Urothelium cell line (cell line): ENCODE measurements around the gene OSTN.
"Not testable (repeated sequence)": the region's sequence is repeated elsewhere in the genome, so short reads cannot be mapped to it uniquely, and the experiment has no call there.

Source experiments
- DNase-seq: peaks from one replicate; pipeline ENCODE4 v3.0.0; 2011; ENCODE audit warnings: low spot score, mixed read lengths
- FAIRE-seq: peaks from 2 replicates; lab custom pipeline; 2011; peaks lifted over from hg19 to GRCh38; lab: Jason Lieb, UNC

Gene OSTN, protein sequence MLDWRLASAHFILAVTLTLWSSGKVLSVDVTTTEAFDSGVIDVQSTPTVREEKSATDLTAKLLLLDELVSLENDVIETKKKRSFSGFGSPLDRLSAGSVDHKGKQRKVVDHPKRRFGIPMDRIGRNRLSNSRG

DNA sequence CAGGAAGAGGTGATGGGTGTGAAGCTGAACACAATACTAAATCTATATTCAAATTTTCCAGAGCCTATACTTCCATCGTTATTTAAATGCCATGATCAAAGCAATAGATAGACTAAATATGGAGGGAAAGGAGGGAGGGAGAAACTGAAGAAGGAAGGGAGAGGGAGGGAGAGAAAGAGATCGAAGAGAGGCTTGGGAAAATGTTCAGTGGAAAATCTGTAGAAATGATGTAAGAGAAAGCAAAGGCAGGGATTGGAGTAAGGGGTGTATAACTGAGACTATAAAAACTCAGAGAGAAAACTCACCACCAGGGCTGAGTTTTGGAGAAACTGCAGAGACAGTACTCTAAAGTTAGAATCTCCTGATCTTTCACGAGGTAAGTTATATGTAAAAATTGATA, at the start of gene OSTN:
TSS of gene OSTN (plus strand) at position 310 of the 400 bp plus-strand sequence. CDS start 13,292 bp downstream, outside the sequence.
- no peak for FAIRE-seq
- no peak for DNase-seq

DNA sequence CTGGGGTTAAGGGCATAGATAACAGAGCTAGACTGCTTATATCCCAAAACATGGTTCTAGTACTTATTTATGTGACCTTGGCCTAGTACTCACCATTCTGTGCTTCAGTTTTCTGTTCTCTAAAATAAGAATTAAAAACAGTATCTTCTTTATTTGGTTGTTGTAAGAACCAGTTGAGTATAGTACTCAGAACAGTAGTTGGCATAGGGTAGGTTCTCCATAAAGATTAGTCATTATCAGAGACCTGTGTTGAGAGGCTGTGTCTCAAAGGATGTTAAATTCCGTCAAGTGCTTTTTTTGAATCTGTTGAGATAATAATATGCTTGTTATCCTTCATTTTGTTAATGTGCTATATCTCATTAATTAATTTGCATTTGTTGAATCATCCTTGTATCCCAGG, 47.4 kb upstream of the OSTN start:
- DNase-seq = no peak
- FAIRE-seq = no peak

DNA sequence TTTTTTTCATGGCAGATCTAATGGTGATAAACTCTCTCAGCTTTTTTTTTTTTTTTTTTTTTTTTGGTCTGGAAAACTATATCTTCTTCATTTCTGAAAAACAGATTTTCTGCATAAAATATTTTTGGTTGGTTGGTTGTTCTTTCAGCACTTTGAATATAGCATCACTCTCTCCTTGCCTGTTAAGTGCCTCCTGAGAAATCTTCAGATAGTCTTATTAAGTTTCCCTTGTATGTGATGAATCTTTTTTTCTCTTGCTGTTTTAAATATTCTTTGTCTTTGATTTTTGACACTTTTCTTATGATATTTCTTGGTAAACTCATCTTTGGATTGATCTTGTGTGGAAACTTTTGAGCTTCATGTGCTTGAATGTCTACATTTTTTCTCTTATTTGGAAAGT, 44.2 kb upstream of the OSTN start:
- DNase-seq (no peak), FAIRE-seq (no peak)

DNA sequence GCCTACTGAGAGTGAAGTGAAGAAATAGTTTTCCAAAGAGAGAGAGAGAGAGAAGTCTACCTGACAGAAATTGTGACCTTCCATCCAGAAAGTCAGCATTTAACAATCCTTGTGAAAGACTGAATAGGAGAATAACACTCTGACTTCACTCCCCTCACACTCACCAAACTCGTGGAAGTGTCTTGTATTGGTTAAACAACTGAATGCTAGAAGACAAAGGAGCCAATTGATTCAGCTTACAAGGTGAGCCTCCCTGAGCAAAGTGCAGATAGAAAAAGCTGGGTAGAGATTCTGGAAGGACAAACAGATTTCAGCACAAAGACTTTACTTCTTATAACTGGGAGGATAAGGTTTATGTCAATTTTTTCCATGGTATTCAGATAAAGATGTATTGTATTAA, 40.8 kb upstream of the OSTN start:
- no peak for FAIRE-seq
- DNase-seq = no peak

DNA sequence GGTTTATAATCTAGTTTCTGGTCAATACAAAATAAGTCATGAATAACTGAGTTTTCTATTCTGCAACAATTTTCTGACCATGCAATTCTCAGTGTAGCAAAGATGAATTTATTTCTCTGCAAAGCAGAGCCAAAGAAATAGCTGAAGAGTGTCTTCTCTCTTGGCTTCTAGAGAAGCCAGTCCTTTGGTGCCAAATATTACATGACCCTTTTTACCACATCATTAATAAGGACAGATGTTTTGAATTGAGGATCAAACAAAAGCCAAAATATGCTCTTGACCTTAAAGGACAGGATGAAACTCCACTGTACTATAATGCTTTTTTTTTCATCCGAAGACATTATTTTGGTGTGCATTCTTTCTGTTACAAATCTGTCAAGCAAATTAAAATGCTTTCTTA, 40.2 kb upstream of the OSTN start:
- FAIRE-seq (no peak), DNase-seq (no peak)

DNA sequence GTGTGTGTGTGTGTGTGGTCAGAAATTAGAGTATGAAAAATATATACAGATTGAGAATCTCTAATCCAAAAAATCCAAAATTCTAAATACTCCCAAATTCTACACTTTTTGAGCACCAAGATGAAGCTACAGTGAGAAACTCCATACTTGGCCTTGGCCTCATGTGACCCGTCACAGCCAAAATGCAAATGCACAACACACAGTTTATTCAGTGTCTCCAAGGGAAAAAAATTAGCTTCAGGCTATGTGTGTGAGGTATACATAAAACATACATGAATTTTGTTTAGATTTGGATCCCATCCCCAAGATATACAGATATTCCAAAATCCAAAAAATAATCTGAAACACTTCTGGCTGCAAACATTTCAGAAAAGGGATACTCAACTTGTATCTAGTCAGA, 33.2 kb upstream of the OSTN start:
- FAIRE-seq = no peak
- DNase-seq = no peak

DNA sequence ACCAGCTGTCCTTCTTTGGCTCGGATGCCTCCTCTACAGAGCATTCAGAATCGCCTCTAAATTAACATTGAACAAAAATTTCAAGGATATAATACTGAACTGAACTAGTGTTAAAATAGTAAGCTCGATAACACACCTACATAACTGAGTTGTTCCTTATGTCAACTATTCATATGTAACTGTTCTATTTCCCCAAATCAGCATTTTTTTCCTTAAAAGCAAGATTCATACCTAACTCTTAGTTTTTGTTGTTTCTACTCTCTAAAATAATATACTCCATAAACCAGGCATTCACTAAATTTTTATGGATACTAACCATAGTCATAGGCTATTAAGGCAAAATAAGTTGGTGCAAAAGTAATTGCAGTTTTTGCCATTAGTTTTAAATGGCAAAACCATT, 32.7 kb upstream of the OSTN start:
- FAIRE-seq (no peak), DNase-seq (no peak)

DNA sequence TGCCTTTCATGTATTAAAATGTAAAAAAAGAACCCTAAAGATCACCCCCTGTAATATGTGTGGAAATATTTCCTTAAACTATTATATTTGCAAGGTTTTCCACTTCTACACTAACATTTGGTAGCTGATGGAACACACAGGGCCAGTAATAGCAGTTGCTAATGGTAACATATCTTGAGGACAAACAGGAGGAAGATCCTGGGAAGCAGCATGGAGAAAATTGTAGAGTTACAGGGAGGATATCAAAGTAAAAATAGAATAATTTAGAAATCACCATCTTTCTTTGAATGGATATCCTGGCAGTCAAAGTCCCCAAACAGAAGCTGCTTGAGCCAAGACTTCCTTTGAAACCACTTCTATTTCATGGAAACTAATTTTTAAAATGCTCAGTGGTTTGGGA, 29.5 kb upstream of the OSTN start:
- DNase-seq = no peak
- FAIRE-seq = no peak

DNA sequence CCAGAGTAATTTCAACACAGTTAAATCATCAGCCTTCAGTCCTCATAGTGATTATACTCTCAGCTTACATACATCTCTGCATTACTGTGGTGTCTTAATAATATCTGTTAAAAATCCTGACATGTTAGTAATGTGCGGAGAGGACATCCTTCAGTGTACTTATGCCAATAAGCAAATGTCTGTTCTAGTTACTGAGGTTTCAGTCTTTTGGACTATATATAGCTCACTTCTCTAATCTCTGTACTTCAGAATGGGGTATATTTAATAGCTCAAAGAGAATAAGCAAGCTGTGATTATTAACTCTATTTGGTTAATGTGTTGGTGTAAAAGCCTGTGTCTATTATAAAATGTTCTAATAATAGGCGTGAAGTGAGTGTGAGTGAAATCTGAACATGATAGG, 28.9 kb upstream of the OSTN start:
- DNase-seq (no peak), FAIRE-seq (no peak)

DNA sequence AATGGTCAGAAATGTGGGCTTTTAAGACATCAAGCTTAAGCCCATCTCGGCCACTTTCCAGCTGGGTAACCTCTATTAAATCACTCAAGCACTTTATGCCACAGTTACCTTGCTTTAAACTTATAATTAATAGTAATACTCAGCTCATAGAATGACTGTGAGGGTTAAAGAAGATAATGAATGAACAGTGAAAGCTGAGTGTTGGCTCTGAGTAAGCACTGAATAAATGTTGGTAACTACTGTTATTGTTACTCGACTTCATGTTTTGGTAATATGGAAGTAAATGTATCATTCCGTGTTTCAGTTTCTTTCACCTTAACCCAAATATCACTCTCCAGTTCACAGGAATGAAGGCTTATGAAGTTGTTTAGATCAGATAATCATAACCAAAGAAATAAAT, 23.9 kb upstream of the OSTN start:
- DNase-seq = no peak
- FAIRE-seq = no peak

DNA sequence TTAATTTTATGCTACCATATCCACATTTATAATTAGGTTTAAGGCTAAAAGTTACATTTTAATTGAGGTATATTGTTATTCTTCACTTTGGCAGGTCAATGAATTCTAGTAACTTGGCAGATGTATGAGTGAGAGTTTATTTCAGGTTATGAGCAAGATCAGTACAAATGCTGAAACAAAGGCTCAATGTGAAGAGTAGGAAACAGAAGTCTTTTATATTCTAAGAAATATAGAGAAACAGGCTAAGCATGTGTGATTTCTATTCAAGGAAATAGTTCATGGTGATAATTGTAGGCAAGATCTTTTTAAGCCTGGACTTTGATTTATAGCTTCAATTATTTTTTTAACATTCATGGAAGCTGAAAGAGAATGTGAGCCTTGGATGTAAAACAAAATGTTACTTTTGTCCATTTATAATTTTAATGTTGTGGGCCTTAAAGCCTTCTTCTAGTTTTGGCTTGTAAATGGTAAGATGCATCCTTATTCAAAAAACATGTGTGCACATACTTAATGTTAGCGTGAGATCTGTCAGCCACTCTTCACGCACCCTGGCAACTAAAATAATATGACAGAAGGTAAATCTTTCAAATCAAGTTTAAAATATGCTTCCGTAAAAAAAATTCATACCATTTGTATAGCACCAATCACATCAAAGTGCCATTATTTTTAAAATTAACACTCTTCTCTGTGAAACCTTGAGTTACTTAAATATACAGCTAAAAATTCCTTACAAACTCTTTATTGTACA, 22.8 kb upstream of the OSTN start:
- FAIRE-seq (no peak), DNase-seq (no peak)

DNA sequence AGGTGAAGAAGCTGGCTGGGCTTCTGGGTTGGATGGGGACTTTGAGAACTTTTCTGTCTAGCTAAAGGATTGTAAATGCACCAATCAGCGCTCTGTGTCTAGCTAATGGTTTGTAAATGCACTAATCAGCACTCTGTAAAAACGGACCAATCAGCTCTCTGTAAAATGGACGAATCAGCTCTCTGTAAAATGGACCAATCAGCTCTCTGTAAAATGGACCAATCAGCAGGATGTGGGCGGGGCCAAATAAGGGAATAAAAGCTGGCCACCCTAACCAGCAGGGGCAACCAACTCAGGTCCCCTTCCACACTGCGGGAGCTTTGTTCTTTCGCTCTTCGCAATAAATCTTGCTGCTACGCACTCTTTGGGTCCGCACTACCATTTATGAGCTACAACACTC, 13.7 kb upstream of the OSTN start:
- not testable (repeated sequence) for FAIRE-seq, DNase-seq

DNA sequence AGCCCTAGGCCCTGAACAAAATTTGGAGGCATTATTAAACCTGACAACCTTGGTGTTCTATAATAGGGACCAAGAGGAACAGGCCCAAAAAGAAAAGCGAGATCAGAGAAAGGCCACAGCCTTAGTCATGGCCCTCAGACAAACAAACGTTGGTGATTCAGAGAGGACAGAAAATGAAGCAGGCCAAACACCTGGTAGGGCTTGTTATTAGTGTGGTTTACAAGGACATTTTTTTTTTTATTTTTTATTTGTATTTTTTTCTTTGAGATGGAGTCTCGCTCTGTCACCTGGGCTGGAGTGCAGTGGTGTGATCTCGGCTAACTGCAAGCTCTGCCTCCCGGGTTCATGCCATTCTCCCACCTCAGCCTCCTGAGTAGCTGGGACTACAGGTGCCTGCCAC, 10.8 kb upstream of the OSTN start:
- not testable (repeated sequence) for DNase-seq, FAIRE-seq

DNA sequence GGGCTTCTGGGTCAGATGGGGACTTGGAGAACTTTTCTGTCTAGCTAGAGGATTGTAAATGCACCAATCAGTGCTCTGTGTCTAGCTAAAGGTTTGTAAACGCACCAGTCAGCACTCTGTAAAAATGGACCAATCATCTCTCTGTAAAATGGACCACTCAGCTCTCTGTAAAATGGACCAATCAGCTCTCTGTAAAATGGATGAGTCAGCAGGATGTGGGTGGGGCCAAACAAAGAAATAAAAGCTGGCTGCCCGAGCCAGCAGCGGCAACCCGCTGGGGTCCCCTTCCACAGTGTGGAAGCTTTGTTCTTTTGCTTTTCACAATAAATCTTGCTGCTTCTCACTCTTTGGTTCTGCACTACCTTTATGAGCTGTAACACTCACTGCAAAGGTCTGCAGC, 6.8 kb upstream of the OSTN start:
- FAIRE-seq = not testable (repeated sequence)

DNA sequence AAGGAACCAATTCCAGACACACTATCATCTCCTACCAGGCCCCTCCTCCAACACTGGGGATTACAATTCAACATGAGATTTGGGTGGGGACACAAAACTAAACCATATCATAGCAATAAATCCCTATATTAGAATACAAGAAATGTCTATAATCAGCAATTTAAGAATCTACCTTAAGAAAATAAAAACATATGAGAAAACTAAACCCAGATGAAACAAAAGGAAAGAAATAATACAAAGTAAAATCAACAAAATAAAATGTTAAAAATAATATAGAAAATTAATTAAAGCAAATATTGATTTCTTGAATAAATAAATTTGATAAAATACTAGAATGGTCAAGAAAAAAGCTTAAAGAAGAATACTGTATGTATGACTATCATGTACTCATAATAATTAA, 6.1 kb upstream of the OSTN start:
- FAIRE-seq (no peak), DNase-seq (no peak)

More for the DNA sequence above, 6.8 kb upstream of the OSTN start:
- DNase-seq = not testable (repeated sequence)

DNA sequence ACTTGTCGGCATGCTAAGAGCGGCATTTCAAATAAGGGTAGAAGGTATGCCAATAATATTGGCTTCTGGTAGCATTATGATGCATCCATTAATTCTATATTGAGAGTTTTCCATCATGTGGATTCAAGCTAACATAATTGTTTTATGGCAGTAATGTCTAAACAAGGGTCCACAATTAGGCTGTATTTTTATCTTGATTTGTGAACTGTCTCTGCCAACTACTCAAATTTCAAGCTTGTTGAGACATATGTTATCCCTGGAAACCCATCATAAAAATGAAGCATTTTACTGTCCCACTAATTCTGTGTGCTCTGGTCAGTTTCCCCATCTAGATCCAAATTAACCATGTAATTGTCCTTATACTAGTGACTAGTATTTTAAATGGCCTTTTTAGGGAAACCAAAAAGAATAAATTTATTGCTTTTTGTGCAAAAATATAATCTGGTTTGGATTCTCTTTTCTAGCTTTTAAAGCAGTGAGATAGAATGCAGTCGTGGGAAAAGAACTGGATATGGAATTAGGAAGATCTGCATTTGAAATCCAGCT, 1.2 kb upstream of the OSTN start:
- FAIRE-seq (no peak), DNase-seq (no peak)

DNA sequence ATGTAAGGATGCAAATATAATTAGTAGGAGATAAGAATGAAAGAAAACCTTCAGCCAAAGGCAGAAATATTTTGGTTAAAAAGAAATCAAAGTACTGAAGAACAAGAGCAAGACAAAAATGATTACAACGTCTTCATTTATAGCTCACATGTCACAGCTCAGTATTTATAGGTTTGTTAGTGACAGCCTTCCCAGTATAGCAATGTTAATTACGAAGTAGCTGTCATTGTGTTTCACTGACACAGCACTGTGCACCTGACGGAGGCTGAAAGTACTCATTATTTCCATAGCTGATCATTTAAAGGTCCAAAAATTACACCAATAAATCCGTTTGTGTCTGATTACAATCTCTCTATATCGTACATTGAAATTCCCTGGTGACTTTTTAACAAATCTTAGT, 561 bp upstream of the OSTN start:
- DNase-seq (no peak), FAIRE-seq (no peak)

DNA sequence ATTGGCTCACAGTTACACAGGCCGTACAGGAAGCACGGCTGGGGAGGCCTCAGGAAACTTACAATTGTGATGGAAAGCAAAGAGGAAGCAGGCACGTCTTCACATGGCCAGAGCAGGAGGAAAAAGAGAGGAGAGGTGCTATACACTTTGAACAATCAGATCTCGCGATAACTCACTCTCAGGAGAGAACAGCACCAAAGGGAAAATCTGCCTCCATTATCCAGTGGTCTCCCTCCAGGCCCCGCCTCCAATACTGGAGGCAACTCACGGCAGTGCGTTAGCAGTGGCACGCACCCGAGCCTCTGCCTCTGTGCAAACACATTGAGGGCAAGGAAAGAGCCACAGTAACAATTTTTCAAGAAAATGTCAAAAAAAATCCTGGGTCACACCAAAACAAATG, 11.0 kb downstream of the OSTN start:
- DNase-seq (no peak), FAIRE-seq (no peak)

DNA sequence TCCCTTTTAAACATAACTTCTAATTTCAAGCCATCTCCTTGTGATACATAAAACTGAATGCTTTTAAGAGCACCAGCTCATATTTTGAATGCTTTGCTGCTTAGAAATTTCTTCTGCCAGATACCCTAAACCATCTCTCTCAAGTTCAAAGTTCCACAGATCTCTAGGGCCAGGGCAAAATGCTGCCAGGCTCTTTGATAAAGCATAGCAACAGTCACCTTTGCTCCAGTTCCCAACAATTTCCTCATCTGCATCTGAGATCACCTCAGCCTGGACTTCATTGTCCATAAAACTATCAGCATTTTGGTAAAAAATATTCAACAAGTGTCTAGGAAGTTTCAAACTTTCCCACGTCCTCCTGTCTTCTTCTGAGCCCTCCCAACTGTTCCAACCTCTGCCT, 17.5 kb downstream of the OSTN start:
- DNase-seq (no peak), FAIRE-seq (no peak)

DNA sequence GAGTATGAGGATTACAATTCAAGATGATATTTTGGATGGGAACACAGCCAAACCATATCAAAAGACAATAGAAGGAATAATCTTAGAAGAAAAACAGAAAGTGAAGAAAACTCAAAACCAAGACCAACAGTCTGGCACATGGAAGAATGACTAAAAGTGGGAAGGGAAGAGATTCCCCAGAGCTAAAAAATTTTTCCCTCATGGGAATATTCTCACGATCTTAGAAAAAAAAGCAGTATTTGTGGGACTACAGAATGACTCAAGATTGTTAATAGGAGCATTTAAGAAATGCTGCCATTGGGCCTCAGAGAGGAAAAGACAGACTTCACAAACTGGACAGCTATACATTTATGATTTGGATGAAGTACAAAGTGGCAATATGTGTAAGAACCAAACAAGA, 18.3 kb downstream of the OSTN start:
- DNase-seq = no peak
- no peak for FAIRE-seq

DNA sequence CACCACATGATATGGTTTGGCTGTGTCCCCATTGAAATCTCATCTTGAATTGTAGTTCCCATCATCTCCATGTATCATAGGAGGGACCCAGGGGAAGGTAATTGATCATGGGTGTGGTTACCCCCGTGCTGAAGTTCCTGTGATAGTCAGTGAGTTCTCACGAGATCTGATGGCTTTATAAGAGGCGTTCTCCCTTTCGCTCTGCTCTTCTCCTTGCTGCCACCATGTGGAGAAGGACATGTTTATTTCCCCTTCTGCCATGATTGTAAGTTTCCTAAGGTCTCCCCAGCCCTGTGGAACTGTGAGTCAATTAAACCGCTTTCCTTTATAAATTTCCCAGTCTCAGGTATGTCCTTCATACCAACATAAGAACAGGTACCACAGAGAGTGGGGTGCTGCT, 21.9 kb downstream of the OSTN start:
- FAIRE-seq (no peak), DNase-seq (no peak)

DNA sequence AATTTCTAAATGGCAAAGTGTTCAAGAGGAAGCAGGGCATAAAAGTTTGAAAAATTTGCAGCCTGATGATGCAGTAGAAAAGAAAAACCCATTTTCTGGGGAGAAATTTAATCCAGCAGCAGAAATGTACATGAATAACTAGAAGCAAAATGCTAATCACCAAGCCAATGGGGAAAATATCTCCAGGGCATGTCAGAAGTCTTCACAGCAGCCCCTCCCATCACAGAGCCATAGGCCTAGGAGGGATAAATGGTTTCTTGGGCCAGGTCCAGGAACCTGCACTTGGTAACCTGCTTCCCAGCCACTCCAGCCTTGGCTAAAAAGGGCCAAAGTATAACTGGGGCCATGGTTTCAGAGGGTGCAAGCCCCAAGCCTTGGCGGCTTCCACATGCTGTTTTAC, 22.6 kb downstream of the OSTN start:
- FAIRE-seq (no peak), DNase-seq (no peak)

DNA sequence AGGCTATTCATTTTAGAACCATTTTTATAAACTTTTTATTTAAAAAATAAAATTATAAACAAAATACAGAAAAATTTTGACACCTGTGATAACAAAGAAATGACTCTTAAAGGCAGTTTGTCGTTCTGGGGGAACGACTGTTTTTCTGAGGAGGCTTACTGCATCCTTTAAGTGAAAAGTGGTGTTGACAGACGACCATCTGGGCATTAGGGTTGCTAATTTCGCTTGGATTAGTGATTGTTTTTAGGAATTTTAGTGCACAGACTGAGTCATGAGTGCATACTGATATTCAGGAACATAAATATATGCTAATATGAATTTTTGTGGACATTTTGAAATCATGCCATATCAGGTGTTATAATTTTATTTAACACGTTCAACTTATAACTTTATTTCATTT, 28.5 kb downstream of the OSTN start:
- no peak for DNase-seq

More for the DNA sequence above, 28.5 kb downstream of the OSTN start:
- FAIRE-seq = no peak
